B cell (primary cell): ENCODE measurements around the gene PAIP2B. TPM values are rescaled to one million over a fixed set of nuclear protein-coding genes. Genes with fewer than 3 reads are reported as not detected.

Source experiments
- ATAC-seq: fragments of 200-7000 bp; cut with Tn5 transposase; one replicate; pipeline ENCODE4 v1.10.0; 2021; ENCODE audit warnings: low read depth, mild to moderate bottlenecking, moderate number of reproducible peaks, moderate library complexity
- CTCF ChIA-PET: fragments of 350-600 bp; sonication (Branson Sonifier 250); formaldehyde crosslinking; loops from one replicate; lab custom pipeline; 2021; ENCODE audit warnings: antibody characterized with exemption, inconsistent platforms; lab: Charles Lee
- POLR2A ChIA-PET: fragments of 350-600 bp; sonication (Branson Sonifier 250); formaldehyde crosslinking; loops from one replicate; lab custom pipeline; 2021; ENCODE audit warnings: antibody characterized with exemption; lab: Charles Lee
- DNase-seq: peaks from one replicate; pipeline ENCODE4 v3.0.0; 2013
- H2AFZ ChIP-seq: 2 replicates; pipeline ENCODE4 v1.6.1; 2012; ENCODE audit warnings: mild to moderate bottlenecking, low read depth, low read length; ENCODE audit not compliant: insufficient read depth, poor library complexity, severe bottlenecking
- H3K27ac ChIP-seq, 2 donors: 1 replicate in 1 of 2; 2 replicates in 1 of 2; pipeline ENCODE4 v1.5.1; 2012 to 2013; ENCODE audit warnings: low read length in 2 of 2, mild to moderate bottlenecking in 2 of 2, moderate library complexity in 1 of 2
- H3K27me3 ChIP-seq, 4 experiments: fragments of 200-600 bp in 1 of 4; sonication (generic) in 1 of 4; replicated peaks in 1 of 4; 1 replicate in 2 of 4; 2 replicates in 2 of 4; pipeline versions ENCODE4 v1.6.1 to v1.7.0; 2013 to 2016; ENCODE audit warnings: low read length in 3 of 4, mild to moderate bottlenecking in 2 of 4, mixed read lengths in 1 of 4, moderate library complexity in 1 of 4; ENCODE audit not compliant: insufficient read depth in 4 of 4, control insufficient read depth in 3 of 4; ENCODE audit errors: control extremely low read depth in 1 of 4
- H3K36me3 ChIP-seq, 2 experiments: replicated peaks in 1 of 2; 1 replicate in 1 of 2; 2 replicates in 1 of 2; pipeline versions ENCODE4 v1.6.1 to v1.7.1; 2013; ENCODE audit warnings: low read length in 1 of 2; ENCODE audit not compliant: insufficient read depth in 2 of 2, control insufficient read depth in 1 of 2; ENCODE audit errors: control extremely low read depth in 1 of 2, extremely low read depth in 1 of 2
- H3K4me1 ChIP-seq, 2 donors: fragments of 200-600 bp in 1 of 2; sonication (generic) in 1 of 2; 1 replicate in 1 of 2; 2 replicates in 1 of 2; pipeline versions ENCODE4 v1.5.1 to v1.6.1; 2013 to 2017; ENCODE audit warnings: low read length in 2 of 2; ENCODE audit not compliant: control insufficient read depth in 2 of 2, insufficient read depth in 2 of 2
- H3K4me2 ChIP-seq: replicated peaks from 2 replicates; pipeline ENCODE3; 2012; ENCODE audit warnings: mild to moderate bottlenecking, low read depth, low read length; ENCODE audit not compliant: poor library complexity, severe bottlenecking
- H3K4me3 ChIP-seq, 5 experiments: fragments of 200-600 bp in 1 of 5; sonication (generic) in 1 of 5; 1 replicate in 3 of 5; 2 replicates in 2 of 5; pipeline versions ENCODE4 v1.5.1 to v1.7.0; 2011 to 2016; ENCODE audit warnings: low read length in 4 of 5, mild to moderate bottlenecking in 4 of 5, low read depth in 2 of 5, control low read depth in 1 of 5, moderate library complexity in 1 of 5; ENCODE audit not compliant: insufficient read depth in 1 of 5; ENCODE audit errors: control extremely low read depth in 1 of 5, extremely low read depth in 1 of 5
- H3K79me2 ChIP-seq: fragments of 200-600 bp; sonication (generic); one replicate; pipeline ENCODE4 v1.6.0; 2016; ENCODE audit warnings: low read length; ENCODE audit not compliant: control insufficient read depth, insufficient read depth
- H3K9ac ChIP-seq: fragments of 200-600 bp; sonication (generic); 2 replicates; pipeline ENCODE4 v1.6.1; 2017; ENCODE audit warnings: mild to moderate bottlenecking, low read length, moderate library complexity
- H3K9me3 ChIP-seq, 3 donors: one replicate each; pipeline versions ENCODE4 v1.6.1 to v1.7.1; 2013; ENCODE audit warnings: low read length in 2 of 3; ENCODE audit not compliant: control insufficient read depth in 2 of 3, insufficient read depth in 1 of 3; ENCODE audit errors: control extremely low read depth in 1 of 3
- H4K20me1 ChIP-seq: 2 replicates; pipeline ENCODE4 v1.6.0; 2012; ENCODE audit warnings: mild to moderate bottlenecking, low read length; ENCODE audit not compliant: insufficient read depth, control insufficient read depth, poor library complexity, severe bottlenecking
- H3K27ac Mint-ChIP-seq: one replicate; pipeline ENCODE4 v1.8.0; 2021; ENCODE audit warnings: mixed read lengths
- H3K27me3 Mint-ChIP-seq: one replicate; pipeline ENCODE4 v1.8.0; 2021; ENCODE audit warnings: mixed read lengths
- H3K4me1 Mint-ChIP-seq: one replicate; pipeline ENCODE4 v1.8.0; 2021; ENCODE audit warnings: mixed read lengths
- H3K4me3 Mint-ChIP-seq: one replicate; pipeline ENCODE4 v1.8.0; 2021; ENCODE audit warnings: mixed read lengths
- H3K9me3 Mint-ChIP-seq: one replicate; pipeline ENCODE4 v1.8.0; 2022; ENCODE audit warnings: mixed read lengths; ENCODE audit not compliant: insufficient read depth
- CTCF ChIP-seq: fragments of 200-600 bp; IDR thresholded peaks from one replicate; pipeline ENCODE4 v1.8.0; 2022; ENCODE audit warnings: antibody characterized with exemption, mild to moderate bottlenecking
- EZH2 ChIP-seq: IDR thresholded peaks from 2 replicates; pipeline ENCODE4 v1.6.1; 2012; ENCODE audit warnings: borderline replicate concordance, low read depth, mild to moderate bottlenecking, moderate library complexity, low read length; ENCODE audit not compliant: insufficient read depth, poor library complexity, severe bottlenecking
- WGBS: methylation state at CpG from one replicate; pipeline ENCODE4 v1.1.5; 2013; ENCODE audit warnings: missing lambda C conversion rate; ENCODE audit not compliant: insufficient coverage; 5-methylcytosine and 5-hydroxymethylcytosine counted together
- intact Hi-C: fragments of 100-400 bp; cut with micrococcal nuclease; formaldehyde crosslinking; loops from one replicate; pipeline ENCODE4 v1.10.0; 2022
- polyA plus RNA-seq: library from polyadenylated mRNA; depleted of rRNA; stranded (reverse); fragments of >200 nt; gene quantifications from 2 replicates; pipeline ENCODE4 v1.2.3, GENCODE V29; 2012
- total RNA-seq, 2 donors: library from RNA; stranded (reverse); fragments of 120-200 nt in 1 of 2; gene quantifications; 1 replicate in 1 of 2; 2 replicates in 1 of 2; pipeline versions ENCODE4 v1.2.3 to v1.2.4, GENCODE V29; 2013 to 2022

Gene PAIP2B
- total and polyA plus RNA-seq, 2 donors (not counting 1 experiment from before 2014, with no cell fraction given), result 4.7 to 10.2 TPM

- peak overlapping the region; percentile 90 for H2AFZ ChIP-seq
- Mint-ChIP-seq H3K27ac (peak overlapping the region; percentile 95), H3K4me1 (peaks cover 28% of the 10 kb centered on the region), H3K4me3 (peak overlapping the region; percentile 95), H3K27me3 (peaks cover 5% of the 10 kb centered on the region), H3K9me3 (no peaks in the 10 kb centered on the region)
- H3K4me1 ChIP-seq, result peaks cover 15 to 21% of the 10 kb centered on the region in 2 donors
- ATAC-seq (peak; percentile 11), DNase-seq (peak; percentile 71)
- under 1% methylated on average over 50 of the region's 52 CpGs for WGBS
- H3K4me2 ChIP-seq, result peak overlapping the region; percentile 80
- intact Hi-C loops, result loop anchor here (5.0 kb wide), 1 partner anchor 249 kb away; the partner anchor contains the start of gene ANKRD53
- H3K27me3 ChIP-seq, result no peaks in the 10 kb centered on the region
- peak overlapping the region; percentile 63 to 82 for H3K27ac ChIP-seq
- H3K4me3 ChIP-seq, result peak overlapping the region; percentile 30 to 86 (median 79)
- peak overlapping the region; percentile 76 for H3K9ac ChIP-seq
- CTCF ChIA-PET, result interaction anchor here (0.6 to 3.7 kb wide), 8 partner anchors 10 to 284 kb away, joined by 3 to 17 read pairs (median 4); partner anchors contain the start of gene ZNF638
- no peaks in the 10 kb centered on the region for H3K9me3 ChIP-seq
- TF ChIP-seq EZH2 (no peak), CTCF (no peak)
- H4K20me1 ChIP-seq, result peaks cover 9% of the 10 kb centered on the region
- H3K36me3 ChIP-seq, result peaks cover 0 to 5% of the 10 kb centered on the region in 2 experiments
- POLR2A ChIA-PET, result interaction anchor here (1.0 to 1.7 kb wide), 4 partner anchors 10 to 192 kb away, joined by 3 to 16 read pairs (median 7); partner anchors contain the start of gene NAGK
- peaks cover 34% of the 10 kb centered on the region for H3K79me2 ChIP-seq
Observed at GRCh38 chr2:71226096-71226964, 573 bp downstream of the PAIP2B start.
